NCI-H748 (cell line): Measurements from ENCODE around the gene ADAMTS3.

Experiments used
- DNase-seq: peaks from one replicate; lab custom pipeline; 2025; ENCODE audit not compliant: unreplicated experiment; lab: John Stamatoyannopoulos, UW

The ADAMTS3 gene

GRCh38 chr4:72484981-72485380 is 84.0 kb downstream of the ADAMTS3 start:
- DNase-seq = no peak

GRCh38 chr4:72473434-72473900 is 95.6 kb downstream of the ADAMTS3 start:
- no peak for DNase-seq

- DNase-seq = no peak
These were observed 97.2 kb downstream of the ADAMTS3 start for GRCh38 chr4:72471816-72472215.

DNA sequence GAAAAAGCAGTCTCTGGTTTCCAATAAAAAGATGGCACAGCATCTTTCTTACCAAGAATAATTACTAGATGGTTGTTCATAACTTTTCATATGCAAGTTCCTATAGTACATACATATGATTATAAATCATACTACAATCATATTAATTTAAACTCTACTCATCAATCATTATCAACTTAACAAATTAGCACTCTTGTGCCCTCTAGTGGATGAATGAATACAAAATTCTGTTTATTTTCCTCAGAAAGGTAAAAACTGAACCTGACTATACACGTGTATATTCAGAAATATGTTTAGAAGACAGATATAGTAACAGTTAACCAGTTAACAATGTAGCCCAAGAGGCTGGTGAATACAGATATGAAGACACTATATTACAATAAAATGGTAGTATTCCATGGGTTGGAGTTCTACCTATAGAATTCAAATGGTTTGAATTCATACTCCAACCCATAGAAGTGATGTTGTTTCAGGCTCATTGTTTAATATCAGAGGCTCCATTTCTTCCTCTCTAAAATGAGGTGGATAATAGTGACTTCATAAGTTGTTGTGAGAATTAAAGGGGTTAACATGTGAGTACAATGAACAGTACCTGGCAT is 100.0 kb downstream of the ADAMTS3 start:
- peak; percentile 0 for DNase-seq

GRCh38 chr4:72467633-72468032 is 101.4 kb downstream of the ADAMTS3 start:
- DNase-seq = no peak

DNA sequence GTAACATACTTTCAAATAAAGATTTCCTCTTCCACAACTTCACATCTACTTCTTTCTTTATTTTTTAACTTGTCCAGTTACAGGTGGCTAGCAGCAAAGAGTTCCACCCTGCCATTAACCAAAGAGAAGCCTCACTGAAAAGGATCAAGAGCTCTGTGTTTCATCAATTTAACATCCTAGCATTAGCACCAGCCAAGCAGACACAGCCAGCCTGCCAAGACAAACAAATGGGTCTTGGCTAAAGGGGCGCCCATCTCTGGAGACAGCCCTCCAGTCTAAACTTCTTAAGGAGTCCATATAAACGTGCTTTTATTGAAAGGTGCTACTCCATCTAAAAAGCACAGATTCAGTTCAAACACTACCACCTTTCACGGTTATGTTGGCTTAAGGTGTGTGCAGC is 105.3 kb downstream of the ADAMTS3 start:
- no peak for DNase-seq

DNA sequence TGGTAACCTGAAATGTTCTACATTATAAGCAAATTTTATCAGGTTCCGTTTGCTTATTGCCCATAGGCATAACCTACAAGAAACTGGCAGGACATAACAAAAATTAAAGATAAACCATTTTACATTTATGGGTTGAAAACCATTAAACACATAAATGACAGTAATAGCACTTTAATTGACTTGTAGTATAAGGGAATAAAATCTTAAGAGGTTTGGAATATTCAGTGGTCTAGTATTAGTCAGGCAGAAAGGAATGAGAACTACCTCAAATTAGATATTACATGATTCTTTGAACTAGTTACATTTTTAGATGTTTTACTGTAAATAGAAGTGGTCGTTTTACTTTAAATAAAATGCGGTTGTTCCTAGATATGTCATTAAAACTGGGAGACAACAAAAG is 111.9 kb downstream of the ADAMTS3 start:
- DNase-seq = no peak

GRCh38 chr4:72451349-72451748 is 117.7 kb downstream of the ADAMTS3 start:
- DNase-seq = no peak

- DNase-seq = no peak
These were observed 119.3 kb downstream of the ADAMTS3 start for GRCh38 chr4:72449705-72450104.

DNA sequence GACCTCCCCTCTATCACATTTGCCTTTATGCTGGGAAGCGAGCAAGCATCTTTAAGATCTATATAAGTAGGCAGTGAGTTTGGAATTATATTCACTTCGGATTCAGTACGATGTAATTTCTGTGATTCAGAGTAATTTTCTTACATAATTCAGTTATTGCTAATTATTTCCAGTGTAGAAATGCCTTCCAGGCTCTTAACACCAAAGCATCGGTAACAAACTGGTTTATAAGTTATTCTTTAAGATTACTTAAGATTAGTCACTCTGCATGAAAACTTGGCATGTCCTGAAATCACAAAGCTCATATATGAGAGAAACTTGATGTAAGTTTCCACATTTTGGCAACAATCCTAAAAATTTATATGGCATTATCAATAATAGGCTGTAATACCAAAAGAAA is 120.8 kb downstream of the ADAMTS3 start:
- no peak for DNase-seq

GRCh38 chr4:72446353-72447055 is 122.5 kb downstream of the ADAMTS3 start:
- DNase-seq = no peak

DNA sequence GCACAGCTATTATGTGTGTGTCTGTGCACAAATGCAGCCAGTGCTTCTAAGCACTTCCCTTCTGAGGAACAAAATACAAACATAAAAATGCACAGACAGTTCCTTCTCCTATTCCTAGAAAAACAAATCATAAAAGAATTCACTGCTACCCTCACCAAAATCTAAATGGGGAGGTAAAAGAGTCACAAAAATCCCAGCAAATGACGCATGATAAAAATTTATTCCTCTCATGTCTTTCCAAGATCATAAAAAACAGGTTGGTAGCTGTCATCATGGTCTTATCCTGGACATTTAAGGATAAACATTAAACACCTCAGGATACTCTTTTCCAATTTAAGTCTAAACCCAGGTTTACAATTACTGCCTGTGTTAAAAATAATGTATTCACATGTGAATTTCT is 124.9 kb downstream of the ADAMTS3 start:
- no peak for DNase-seq

- DNase-seq = no peak
These were observed 126.3 kb downstream of the ADAMTS3 start for GRCh38 chr4:72442715-72443114.

GRCh38 chr4:72442147-72442546 is 126.9 kb downstream of the ADAMTS3 start:
- DNase-seq = no peak

DNA sequence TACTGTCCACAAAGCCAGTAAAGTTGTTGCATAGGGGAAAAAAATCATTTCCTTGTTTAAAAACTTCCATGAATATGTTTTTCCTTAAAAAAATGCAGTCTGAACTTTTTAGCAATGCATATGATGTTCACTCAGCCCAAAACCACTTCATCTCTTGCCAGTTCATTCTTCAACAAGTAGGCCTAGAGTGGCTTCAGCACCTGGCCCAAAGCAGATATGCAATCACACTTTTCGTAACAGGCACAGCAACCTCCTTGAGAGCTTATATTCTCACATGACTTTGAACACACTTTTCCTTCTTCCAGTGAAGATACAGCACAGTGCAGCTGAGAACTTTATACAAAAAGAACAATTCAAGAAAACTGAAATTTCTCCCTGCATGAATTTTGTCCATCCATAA is 128.6 kb downstream of the ADAMTS3 start:
- DNase-seq = no peak

DNA sequence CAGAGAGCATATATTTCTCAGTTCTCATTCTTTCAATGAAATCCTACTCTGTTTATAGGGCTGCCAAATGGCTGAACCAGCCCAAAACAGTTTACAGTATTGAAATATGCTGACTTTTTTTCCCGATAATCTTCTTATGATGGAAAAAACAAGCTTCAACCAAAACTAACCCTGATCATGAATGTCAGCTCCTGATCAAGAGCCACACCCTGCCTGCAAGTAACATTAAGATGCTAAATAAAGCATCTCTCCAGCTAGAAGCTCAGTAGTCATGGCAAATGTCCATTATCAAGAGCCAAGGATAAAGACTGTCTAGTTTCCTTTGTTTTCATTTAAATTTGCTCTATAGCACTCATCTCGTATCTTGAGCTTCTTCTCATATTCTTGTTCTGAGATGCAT is 136.0 kb downstream of the ADAMTS3 start:
- DNase-seq = no peak

DNA sequence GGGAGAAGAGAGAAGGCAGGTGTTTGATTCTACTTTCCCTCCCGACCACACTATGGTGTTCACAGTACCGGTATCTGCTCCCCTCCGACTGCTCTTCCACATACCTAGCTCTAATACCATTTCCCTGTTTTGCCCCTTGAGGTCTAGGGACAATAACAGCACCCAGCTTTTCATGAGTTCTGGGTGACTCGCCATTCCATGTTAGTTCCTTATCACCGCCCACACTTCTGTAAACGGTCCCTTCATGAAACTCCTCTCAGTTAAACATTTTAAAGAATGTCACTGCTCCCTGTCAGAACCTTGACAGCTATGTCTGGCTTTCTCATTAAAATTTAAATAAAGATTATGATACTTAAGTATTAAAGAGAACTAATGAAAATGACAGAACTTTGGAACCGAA is 136.7 kb downstream of the ADAMTS3 start:
- no peak for DNase-seq

GRCh38 chr4:72430988-72431387 is 138.0 kb downstream of the ADAMTS3 start:
- no peak for DNase-seq

- no peak for DNase-seq
These were observed 139.0 kb downstream of the ADAMTS3 start for GRCh38 chr4:72430050-72430449.

GRCh38 chr4:72429397-72429889 is 139.6 kb downstream of the ADAMTS3 start:
- DNase-seq = no peak

- DNase-seq = no peak
These were observed 142.0 kb downstream of the ADAMTS3 start for GRCh38 chr4:72427057-72427456.

- DNase-seq = peak; percentile 0
These were observed 143.1 kb downstream of the ADAMTS3 start for GRCh38 chr4:72425908-72426307.

- DNase-seq = no peak
These were observed 145.0 kb downstream of the ADAMTS3 start for GRCh38 chr4:72424006-72424405.
